H9 (cell line): ENCODE data around the gene MICA. TPM values are rescaled to one million over a fixed set of nuclear protein-coding genes. Genes with fewer than 3 reads are reported as not detected.

ENCODE experiments used
- DNase-seq: peaks from one replicate; pipeline ENCODE4 v3.0.0-alpha.2; 2017
- H2AFZ ChIP-seq: one replicate; pipeline ENCODE4 v1.6.1; 2013; ENCODE audit warnings: mild to moderate bottlenecking, low read length, control low read depth, moderate library complexity
- H2AK5ac ChIP-seq: 2 replicates; pipeline ENCODE4 v1.6.1; 2013; ENCODE audit warnings: low read length, control low read depth, mixed read lengths; ENCODE audit not compliant: insufficient read length
- H2BK120ac ChIP-seq: one replicate; pipeline ENCODE4 v1.6.1; 2013; ENCODE audit warnings: low read depth, mild to moderate bottlenecking, low read length, control low read depth, inconsistent platforms; ENCODE audit not compliant: poor library complexity, severe bottlenecking
- H2BK12ac ChIP-seq: 2 replicates; pipeline ENCODE4 v1.6.1; 2013; ENCODE audit warnings: low read length, control low read depth, mixed read lengths, low read depth; ENCODE audit not compliant: insufficient read length
- H2BK15ac ChIP-seq: 2 replicates; pipeline ENCODE4 v1.6.1; 2013; ENCODE audit warnings: low read depth, low read length, control low read depth
- H2BK20ac ChIP-seq: one replicate; pipeline ENCODE4 v1.6.1; 2013; ENCODE audit warnings: low read depth, mild to moderate bottlenecking, low read length, control low read depth, inconsistent platforms; ENCODE audit not compliant: poor library complexity, severe bottlenecking
- H2BK5ac ChIP-seq: 2 replicates; pipeline ENCODE4 v1.6.1; 2013; ENCODE audit warnings: low read length, control low read depth, mixed read lengths; ENCODE audit not compliant: insufficient read length
- H3K14ac ChIP-seq: 2 replicates; pipeline ENCODE4 v1.6.1; 2013; ENCODE audit warnings: low read length, control low read depth; ENCODE audit not compliant: insufficient read depth
- H3K18ac ChIP-seq: 2 replicates; pipeline ENCODE4 v1.6.1; 2013; ENCODE audit warnings: low read depth, mild to moderate bottlenecking, mixed read lengths, low read length, control low read depth; ENCODE audit not compliant: insufficient read length
- H3K23ac ChIP-seq: 2 replicates; pipeline ENCODE4 v1.6.1; 2013; ENCODE audit warnings: low read length, control low read depth, mixed read lengths, low read depth; ENCODE audit not compliant: insufficient read length
- H3K23me2 ChIP-seq: 2 replicates; pipeline ENCODE4 v1.6.1; 2013; ENCODE audit warnings: low read depth, mild to moderate bottlenecking, mixed read lengths, low read length, control low read depth; ENCODE audit not compliant: insufficient read length, poor library complexity, severe bottlenecking
- H3K27ac ChIP-seq: 2 replicates; pipeline ENCODE4 v1.5.1; 2013; ENCODE audit warnings: low read length, control low read depth, mixed read lengths, low read depth; ENCODE audit not compliant: insufficient read length
- H3K27me3 ChIP-seq: 2 replicates; pipeline ENCODE4 v1.6.1; 2013; ENCODE audit warnings: low read length, control low read depth, inconsistent platforms; ENCODE audit not compliant: insufficient read depth
- H3K4ac ChIP-seq: 2 replicates; pipeline ENCODE4 v1.6.1; 2013; ENCODE audit warnings: low read depth, mild to moderate bottlenecking, control low read depth, inconsistent platforms, low read length, moderate library complexity
- H3K4me1 ChIP-seq: 2 replicates; pipeline ENCODE4 v1.6.1; 2013; ENCODE audit warnings: low read length, control low read depth, inconsistent platforms; ENCODE audit not compliant: insufficient read depth
- H3K4me2 ChIP-seq: 2 replicates; pipeline ENCODE4 v1.6.1; 2013; ENCODE audit warnings: low read length, control low read depth, mixed read lengths; ENCODE audit not compliant: insufficient read length, insufficient read depth
- H3K56ac ChIP-seq: 2 replicates; pipeline ENCODE4 v1.6.1; 2013; ENCODE audit warnings: low read depth, mild to moderate bottlenecking, mixed read lengths, low read length, control low read depth; ENCODE audit not compliant: insufficient read length
- H3K79me1 ChIP-seq: 2 replicates; pipeline ENCODE4 v1.6.1; 2013; ENCODE audit warnings: low read depth, mild to moderate bottlenecking, moderate library complexity, low read length, control low read depth, inconsistent platforms; ENCODE audit not compliant: insufficient read depth, poor library complexity, severe bottlenecking
- H3K79me2 ChIP-seq: 2 replicates; pipeline ENCODE4 v1.6.1; 2013; ENCODE audit warnings: low read length, control low read depth, inconsistent platforms; ENCODE audit not compliant: insufficient read depth
- H3K9ac ChIP-seq: 2 replicates; pipeline ENCODE4 v1.6.1; 2013; ENCODE audit warnings: low read length, control low read depth, mixed read lengths; ENCODE audit not compliant: insufficient read length; ENCODE audit errors: extremely low read depth
- H3K9me3 ChIP-seq: one replicate; pipeline ENCODE4 v1.6.1; 2013; ENCODE audit warnings: low read depth, low read length, inconsistent platforms; ENCODE audit not compliant: control insufficient read depth
- H3T11ph ChIP-seq: one replicate; pipeline ENCODE4 v1.6.1; 2013; ENCODE audit warnings: mild to moderate bottlenecking, low read length, control low read depth, inconsistent platforms
- H4K20me1 ChIP-seq: one replicate; pipeline ENCODE4 v1.6.1; 2013; ENCODE audit not compliant: control insufficient read depth, insufficient read length, insufficient read depth
- H4K5ac ChIP-seq: 2 replicates; pipeline ENCODE4 v1.6.1; 2013; ENCODE audit warnings: low read depth, mild to moderate bottlenecking, mixed read lengths, low read length, control low read depth; ENCODE audit not compliant: insufficient read length
- H4K8ac ChIP-seq: replicated peaks from 2 replicates; pipeline ENCODE4 v1.6.1; 2013; ENCODE audit warnings: low read length, control low read depth, mixed read lengths, low read depth; ENCODE audit not compliant: insufficient read length
- H4K91ac ChIP-seq: 2 replicates; pipeline ENCODE4 v1.6.1; 2013; ENCODE audit warnings: low read depth, mild to moderate bottlenecking, moderate library complexity, mixed read lengths, low read length, control low read depth; ENCODE audit not compliant: insufficient read length
- H3K27ac Mint-ChIP-seq, 3 experiments: 2 replicates in 2 of 3; 3 replicates in 1 of 3; pipeline ENCODE4 v1.8.0; 2020 to 2021; ENCODE audit warnings: mixed read lengths in 3 of 3, mild to moderate bottlenecking in 1 of 3, moderate library complexity in 1 of 3
- H3K27me3 Mint-ChIP-seq: 2 replicates; pipeline ENCODE4 v1.8.0; 2021; ENCODE audit warnings: low read depth, mild to moderate bottlenecking, moderate library complexity, mixed read lengths
- H3K36me3 Mint-ChIP-seq, 3 experiments: 2 replicates in 2 of 3; 3 replicates in 1 of 3; pipeline ENCODE4 v1.8.0; 2020 to 2021; ENCODE audit warnings: low read depth in 3 of 3, mixed read lengths in 3 of 3; ENCODE audit not compliant: insufficient read depth in 1 of 3
- H3K4me1 Mint-ChIP-seq, 2 experiments: 2 replicates each; pipeline ENCODE4 v1.8.0; 2020; ENCODE audit warnings: mixed read lengths in 2 of 2
- H3K4me3 Mint-ChIP-seq, 2 experiments: 2 replicates in 1 of 2; 3 replicates in 1 of 2; pipeline ENCODE4 v1.8.0; 2020 to 2021; ENCODE audit warnings: mild to moderate bottlenecking in 2 of 2, mixed read lengths in 2 of 2, moderate library complexity in 1 of 2
- H3K9me3 Mint-ChIP-seq, 2 experiments: 2 replicates in 1 of 2; 3 replicates in 1 of 2; pipeline ENCODE4 v1.8.0; 2020; ENCODE audit warnings: mild to moderate bottlenecking in 2 of 2, mixed read lengths in 2 of 2, moderate library complexity in 1 of 2
- CTCF ChIP-seq: fragments of 200-600 bp; sonication (generic); conservative IDR thresholded peaks from 3 replicates; pipeline ENCODE4 v1.8.0; 2021; ENCODE audit warnings: antibody characterized with exemption, mild to moderate bottlenecking
- WGBS: extraction: QIAGEN DNeasy Blood & Tissue Kit; methylation state at CpG from one replicate; pipeline ENCODE4 v1.1.7; 2013; ENCODE audit warnings: missing lambda C conversion rate, low lambda C conversion rate, mixed read lengths; ENCODE audit not compliant: insufficient read length; ENCODE audit errors: extremely low coverage; 5-methylcytosine and 5-hydroxymethylcytosine counted together
- total RNA-seq: library from RNA; stranded (reverse); gene quantifications from 2 replicates; pipeline ENCODE4 v1.2.1, GENCODE V29; 2021

MICA gene
- total RNA-seq, 1 experiment from 2014 or later: 8.5 TPM

- H4K20me1 ChIP-seq: no peaks in the 10 kb centered on the region
- no peak overlapping the region for H3K4me2 ChIP-seq
- no peak overlapping the region for H3K4ac ChIP-seq
- H4K5ac ChIP-seq: no peak overlapping the region
- H2AFZ ChIP-seq: no peak overlapping the region
- no peak overlapping the region for H3K23ac ChIP-seq
- Mint-ChIP-seq H3K9me3 (peaks cover 1% of the 10 kb centered on the region in 2 experiments; a peak in 2 of 5 replicates), H3K4me3 (no peak overlapping the region), H3K27ac (no peak overlapping the region), H3K4me1 (no peaks in the 10 kb centered on the region), H3K36me3 (no peaks in the 10 kb centered on the region), H3K27me3 (peaks cover 5% of the 10 kb centered on the region)
- H4K8ac ChIP-seq: no peak overlapping the region
- H3K79me2 ChIP-seq: no peaks in the 10 kb centered on the region
- H3K79me1 ChIP-seq: no peaks in the 10 kb centered on the region
- H2BK12ac ChIP-seq: no peak overlapping the region
- no peak overlapping the region for H2BK5ac ChIP-seq
- no peak overlapping the region for H4K91ac ChIP-seq
- H3K18ac ChIP-seq: no peak overlapping the region
- no peak overlapping the region for H3K56ac ChIP-seq
- H3K9me3 ChIP-seq: no peaks in the 10 kb centered on the region
- WGBS: no CpG with 5 or more reads among the region's 9 CpGs
- H3T11ph ChIP-seq: no peak overlapping the region
- H3K9ac ChIP-seq: no peak overlapping the region
- H3K14ac ChIP-seq: no peak overlapping the region
- no peaks in the 10 kb centered on the region for H3K4me1 ChIP-seq
- no peak for DNase-seq
- no peak overlapping the region for H2BK120ac ChIP-seq
- H3K27ac ChIP-seq: no peak overlapping the region
- H3K23me2 ChIP-seq: no peaks in the 10 kb centered on the region
- no peaks in the 10 kb centered on the region for H3K27me3 ChIP-seq
- H2BK20ac ChIP-seq: no peak overlapping the region
- no peak overlapping the region for H2AK5ac ChIP-seq
- no peak overlapping the region for H2BK15ac ChIP-seq
- TF ChIP-seq CTCF: no peak
Measured at GRCh38 chr6:31378062-31378720, 25.2 kb upstream of the MICA start.
